Measurements from ENCODE around the gene NUDT3.

The NUDT3 gene

DNA sequence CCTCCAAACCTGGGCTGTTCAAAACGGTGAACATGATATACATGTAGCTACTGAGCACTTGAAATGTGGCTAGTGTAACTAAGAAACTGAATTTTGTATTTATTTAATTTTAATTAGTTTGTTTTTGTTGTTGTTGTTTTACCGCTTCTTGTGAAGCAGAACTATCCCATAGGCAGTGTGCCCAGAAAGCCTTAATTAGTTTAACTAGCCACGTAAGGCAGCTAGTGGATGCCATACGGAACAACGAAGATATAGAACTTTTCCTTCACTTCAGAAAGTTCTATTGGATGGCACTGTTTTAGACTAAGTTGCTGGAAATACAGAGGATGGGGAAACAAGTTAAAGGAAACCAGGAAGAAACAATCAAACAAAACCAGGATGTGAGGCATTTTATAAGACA is 70.6 kb downstream of the NUDT3 start:
- TF ChIP-seq OSR1 (CRISPR knock-in tag; IDR thresholded peaks at IDR 0.05) (no peak), GLIS3 (CRISPR knock-in tag; IDR thresholded peaks at IDR 0.05) (no peak), ZFP30 (CRISPR knock-in tag; IDR thresholded peaks at IDR 0.05) (no peak), TCF4 (CRISPR knock-in tag; IDR thresholded peaks at IDR 0.05; ENCODE audit: borderline replicate concordance) (no peak), ZC3H10 (CRISPR knock-in tag; IDR thresholded peaks at IDR 0.05) (no peak), ARNTL (CRISPR knock-in tag; IDR thresholded peaks at IDR 0.05; ENCODE audit: borderline replicate concordance, low read depth) (no peak), PATZ1 (CRISPR knock-in tag; IDR thresholded peaks at IDR 0.05; ENCODE audit: borderline replicate concordance) (no peak), CSDC2 (CRISPR knock-in tag; IDR thresholded peaks at IDR 0.05) (no peak)
- TF ChIP-seq, protein P1, sequence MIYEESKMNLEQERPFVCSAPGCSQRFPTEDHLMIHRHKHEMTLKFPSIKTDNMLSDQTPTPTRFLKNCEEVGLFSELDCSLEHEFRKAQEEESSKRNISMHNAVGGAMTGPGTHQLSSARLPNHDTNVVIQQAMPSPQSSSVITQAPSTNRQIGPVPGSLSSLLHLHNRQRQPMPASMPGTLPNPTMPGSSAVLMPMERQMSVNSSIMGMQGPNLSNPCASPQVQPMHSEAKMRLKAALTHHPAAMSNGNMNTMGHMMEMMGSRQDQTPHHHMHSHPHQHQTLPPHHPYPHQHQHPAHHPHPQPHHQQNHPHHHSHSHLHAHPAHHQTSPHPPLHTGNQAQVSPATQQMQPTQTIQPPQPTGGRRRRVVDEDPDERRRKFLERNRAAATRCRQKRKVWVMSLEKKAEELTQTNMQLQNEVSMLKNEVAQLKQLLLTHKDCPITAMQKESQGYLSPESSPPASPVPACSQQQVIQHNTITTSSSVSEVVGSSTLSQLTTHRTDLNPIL (CRISPR knock-in tag; IDR thresholded peaks at IDR 0.05; ENCODE audit: low read depth), result no peak
- TF ChIP-seq, protein P2, sequence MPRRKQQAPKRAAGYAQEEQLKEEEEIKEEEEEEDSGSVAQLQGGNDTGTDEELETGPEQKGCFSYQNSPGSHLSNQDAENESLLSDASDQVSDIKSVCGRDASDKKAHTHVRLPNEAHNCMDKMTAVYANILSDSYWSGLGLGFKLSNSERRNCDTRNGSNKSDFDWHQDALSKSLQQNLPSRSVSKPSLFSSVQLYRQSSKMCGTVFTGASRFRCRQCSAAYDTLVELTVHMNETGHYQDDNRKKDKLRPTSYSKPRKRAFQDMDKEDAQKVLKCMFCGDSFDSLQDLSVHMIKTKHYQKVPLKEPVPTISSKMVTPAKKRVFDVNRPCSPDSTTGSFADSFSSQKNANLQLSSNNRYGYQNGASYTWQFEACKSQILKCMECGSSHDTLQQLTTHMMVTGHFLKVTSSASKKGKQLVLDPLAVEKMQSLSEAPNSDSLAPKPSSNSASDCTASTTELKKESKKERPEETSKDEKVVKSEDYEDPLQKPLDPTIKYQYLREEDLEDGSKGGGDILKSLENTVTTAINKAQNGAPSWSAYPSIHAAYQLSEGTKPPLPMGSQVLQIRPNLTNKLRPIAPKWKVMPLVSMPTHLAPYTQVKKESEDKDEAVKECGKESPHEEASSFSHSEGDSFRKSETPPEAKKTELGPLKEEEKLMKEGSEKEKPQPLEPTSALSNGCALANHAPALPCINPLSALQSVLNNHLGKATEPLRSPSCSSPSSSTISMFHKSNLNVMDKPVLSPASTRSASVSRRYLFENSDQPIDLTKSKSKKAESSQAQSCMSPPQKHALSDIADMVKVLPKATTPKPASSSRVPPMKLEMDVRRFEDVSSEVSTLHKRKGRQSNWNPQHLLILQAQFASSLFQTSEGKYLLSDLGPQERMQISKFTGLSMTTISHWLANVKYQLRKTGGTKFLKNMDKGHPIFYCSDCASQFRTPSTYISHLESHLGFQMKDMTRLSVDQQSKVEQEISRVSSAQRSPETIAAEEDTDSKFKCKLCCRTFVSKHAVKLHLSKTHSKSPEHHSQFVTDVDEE (CRISPR knock-in tag; IDR thresholded peaks at IDR 0.05), result no peak
- ATAC-seq, result no peak

GRCh38 chr6:34319471-34319885 is 73.0 kb downstream of the NUDT3 start:
- TF ChIP-seq ZNF8 (CRISPR knock-in tag; IDR thresholded peaks at IDR 0.05) (no peak), CSDC2 (CRISPR knock-in tag; IDR thresholded peaks at IDR 0.05) (no peak), OSR1 (CRISPR knock-in tag; IDR thresholded peaks at IDR 0.05) (no peak), BACH2 (CRISPR knock-in tag; IDR thresholded peaks at IDR 0.05; ENCODE audit: borderline replicate concordance) (no peak), PATZ1 (CRISPR knock-in tag; IDR thresholded peaks at IDR 0.05; ENCODE audit: borderline replicate concordance) (no peak), ESRRG (CRISPR knock-in tag; IDR thresholded peaks at IDR 0.05) (no peak), SNAI2 (CRISPR knock-in tag; IDR thresholded peaks at IDR 0.05) (no peak), ZFP3 (CRISPR knock-in tag; IDR thresholded peaks at IDR 0.05) (no peak), ZNF565 (CRISPR knock-in tag; conservative IDR thresholded peaks at IDR 0.05; ENCODE audit: low read depth) (no peak), ZC3H10 (CRISPR knock-in tag; IDR thresholded peaks at IDR 0.05) (no peak), CSRNP3 (CRISPR knock-in tag; IDR thresholded peaks at IDR 0.05) (no peak), ISL1 (CRISPR knock-in tag; IDR thresholded peaks at IDR 0.05) (no peak), TOX (CRISPR knock-in tag; IDR thresholded peaks at IDR 0.05; ENCODE audit: borderline replicate concordance) (no peak), TCF4 (CRISPR knock-in tag; IDR thresholded peaks at IDR 0.05; ENCODE audit: borderline replicate concordance) (no peak), RARB (CRISPR knock-in tag; IDR thresholded peaks at IDR 0.05) (no peak), POU6F1 (CRISPR knock-in tag; IDR thresholded peaks at IDR 0.05; ENCODE audit: borderline replicate concordance, low read depth) (no peak), ARNTL (CRISPR knock-in tag; IDR thresholded peaks at IDR 0.05; ENCODE audit: borderline replicate concordance, low read depth) (no peak)
- TF ChIP-seq, protein P2 (CRISPR knock-in tag; IDR thresholded peaks at IDR 0.05), result no peak
- TF ChIP-seq, protein P1 (CRISPR knock-in tag; IDR thresholded peaks at IDR 0.05; ENCODE audit: low read depth), result no peak
- no peak for ATAC-seq

All from SK-N-SH treated with all-trans-retinoic acid at 6 μM for 48 hours (cell line).